ENCODE results near the gene ZNF335.
"Not testable (repeated sequence)": the region's sequence is repeated elsewhere in the genome, so short reads cannot be mapped to it uniquely, and the experiment has no call there.

The ZNF335 gene

DNA sequence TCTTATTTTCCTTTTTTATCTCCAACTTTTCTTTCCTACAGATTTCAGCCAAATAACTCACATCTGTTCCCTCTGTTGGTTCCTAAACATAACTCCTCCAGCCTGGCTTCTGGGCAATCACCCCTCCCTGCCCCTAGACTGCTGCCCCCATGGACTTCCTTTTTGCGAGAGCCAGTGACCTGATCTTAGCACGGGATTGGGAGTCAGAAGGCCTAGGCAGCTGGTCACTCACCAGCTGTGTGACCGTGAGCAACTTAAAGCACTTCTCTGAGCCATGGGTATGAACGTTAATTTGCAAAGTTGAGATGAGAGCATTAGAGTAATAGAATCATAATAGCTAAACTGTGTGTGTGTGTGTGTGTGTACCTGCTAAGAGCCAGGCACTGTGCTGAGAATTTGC is 32.2 kb upstream of the ZNF335 start:
- no peak for DNase-seq (ENCODE audit: low read depth in 2 of 3, low spot score in 1 of 3)

GRCh38 chr20:46002008-46002407 is 30.0 kb upstream of the ZNF335 start:
- DNase-seq (ENCODE audit: low read depth in 2 of 3, low spot score in 1 of 3): no peak

- no peak for DNase-seq (ENCODE audit: low read depth in 2 of 3, low spot score in 1 of 3)
These were observed 29.5 kb upstream of the ZNF335 start for GRCh38 chr20:46001498-46001897.

- no peak for DNase-seq (ENCODE audit: low read depth in 2 of 3, low spot score in 1 of 3)
These were observed 28.4 kb upstream of the ZNF335 start for GRCh38 chr20:46000262-46000996.

GRCh38 chr20:45999557-46000261 is 27.7 kb upstream of the ZNF335 start:
- no peak for DNase-seq (ENCODE audit: low read depth in 2 of 3, low spot score in 1 of 3)

DNA sequence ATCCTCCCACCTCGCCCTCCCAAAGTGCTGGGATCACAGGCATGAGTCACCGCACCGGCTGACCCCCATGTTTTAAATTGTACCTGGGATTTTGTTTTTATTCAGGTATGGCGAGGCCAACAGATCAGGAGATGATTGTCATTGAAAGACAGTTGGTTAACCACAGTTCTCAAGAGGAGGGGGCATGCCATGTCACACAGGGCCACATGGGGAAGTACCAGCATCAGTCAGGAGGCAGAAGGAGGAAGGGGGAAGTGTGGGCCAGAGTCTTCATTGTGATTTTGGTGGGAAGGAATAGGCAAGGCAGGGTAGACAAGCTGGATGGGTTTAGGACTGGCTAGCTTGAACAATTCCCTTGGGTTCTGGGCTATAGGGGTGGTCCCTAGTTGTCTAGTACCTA is 26.8 kb upstream of the ZNF335 start:
- DNase-seq (ENCODE audit: low read depth in 2 of 3, low spot score in 1 of 3): no peak

DNA sequence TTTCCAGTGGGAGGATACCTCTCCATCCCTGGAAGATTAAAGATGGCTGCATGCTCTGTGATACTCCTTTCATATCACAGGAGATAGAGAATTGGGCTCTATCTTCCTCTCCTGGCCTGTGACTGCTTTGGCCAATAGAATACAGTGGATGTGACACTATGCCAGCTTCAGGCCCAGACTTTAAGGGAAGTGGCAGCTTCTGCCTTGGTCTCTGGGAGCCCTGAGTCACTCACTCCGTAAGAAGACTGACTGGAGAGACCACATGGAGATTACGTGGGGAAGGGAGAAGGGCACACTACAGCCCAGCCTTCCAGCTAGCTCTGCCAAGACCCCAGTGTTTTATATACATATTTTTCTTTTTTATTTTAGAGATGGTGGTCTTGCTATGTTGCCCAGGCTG is 26.3 kb upstream of the ZNF335 start:
- DNase-seq (ENCODE audit: low read depth in 2 of 3, low spot score in 1 of 3): no peak

DNA sequence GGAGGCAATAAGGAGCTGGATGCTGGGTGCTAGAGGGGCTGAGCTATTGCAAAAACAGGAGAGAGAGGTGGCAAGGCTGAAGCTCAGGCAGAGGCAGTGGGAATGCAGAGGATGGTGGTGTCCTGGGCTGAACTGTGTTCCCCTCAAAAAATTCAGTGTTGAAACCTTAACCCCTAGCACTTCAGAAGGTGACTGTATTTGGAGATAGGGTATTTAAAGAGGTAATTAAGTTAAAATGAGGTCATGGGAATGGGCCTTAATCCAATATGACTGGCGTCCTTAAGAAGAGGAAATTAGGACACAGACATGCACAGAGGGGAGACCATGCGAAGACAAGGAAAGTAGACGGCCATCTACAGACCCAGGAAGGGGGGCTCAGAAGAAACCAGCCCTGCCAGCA is 25.2 kb upstream of the ZNF335 start:
- DNase-seq (ENCODE audit: low read depth in 2 of 3, low spot score in 1 of 3): no peak

DNA sequence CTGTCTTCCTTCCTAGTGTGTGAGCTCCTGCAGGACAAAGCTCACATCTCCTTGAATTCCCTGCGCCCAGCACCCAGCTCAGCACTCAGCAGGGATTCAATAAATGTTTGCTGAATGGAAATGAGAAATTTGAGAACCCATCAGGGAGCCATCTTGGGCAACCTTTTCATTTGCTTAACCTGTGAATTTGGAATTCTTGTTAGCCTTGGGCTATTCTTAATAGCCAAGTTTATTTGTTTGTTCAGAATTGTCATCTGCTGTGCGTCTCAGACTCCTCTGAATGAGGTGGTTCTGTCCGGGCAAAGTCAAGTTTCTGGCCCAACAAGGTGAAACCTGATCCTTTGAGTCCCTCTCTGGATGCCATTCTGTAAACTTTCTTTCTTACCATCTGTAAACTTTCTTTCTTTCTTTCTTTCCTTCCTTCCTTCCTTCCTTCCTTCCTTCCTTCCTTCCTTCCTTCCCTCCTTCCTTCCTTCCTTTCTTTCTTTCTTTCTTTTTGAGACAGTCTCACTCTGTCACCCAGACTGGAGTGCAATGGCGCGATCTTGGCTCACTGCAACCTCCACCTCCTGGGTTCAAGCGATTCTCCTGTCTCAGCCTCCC is 23.6 kb upstream of the ZNF335 start:
- not testable (repeated sequence) for DNase-seq (ENCODE audit: low read depth in 2 of 3, low spot score in 1 of 3)

DNA sequence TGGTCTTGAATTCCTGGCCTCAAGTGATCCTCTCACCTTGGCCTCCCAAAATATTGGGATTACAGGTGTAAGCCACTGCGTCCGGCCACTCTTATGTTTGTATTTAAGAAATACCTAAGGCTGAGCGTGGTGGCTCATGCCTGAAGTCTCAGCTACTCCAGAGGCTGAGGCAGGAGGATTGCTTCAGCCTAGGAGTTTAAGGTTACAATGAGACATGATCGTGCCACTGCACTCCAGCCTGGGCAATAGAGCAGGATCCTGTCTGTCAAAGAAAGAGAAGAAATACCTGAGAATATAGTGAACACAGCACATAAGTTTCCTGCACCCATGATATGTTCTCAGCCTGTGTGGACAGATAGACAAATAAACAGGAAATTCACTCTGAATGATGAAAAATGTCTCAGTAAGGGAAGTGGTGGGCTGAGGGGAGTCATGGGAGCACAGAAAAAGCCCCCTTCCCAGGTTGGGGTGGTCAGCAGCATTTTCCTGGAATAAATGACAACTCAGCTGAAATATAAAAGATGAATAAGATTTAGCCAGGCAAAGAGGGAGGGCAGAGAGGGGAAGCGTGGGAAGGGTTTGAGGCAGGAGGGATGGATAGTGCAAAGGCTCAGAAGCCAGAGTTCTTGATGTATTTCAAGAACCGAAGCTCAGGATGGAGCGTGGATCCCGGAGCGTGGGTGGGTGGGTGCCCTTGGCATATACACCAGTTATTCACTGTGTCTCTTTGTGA is 22.9 kb upstream of the ZNF335 start:
- DNase-seq (ENCODE audit: low read depth in 2 of 3, low spot score in 1 of 3): no peak

- DNase-seq (ENCODE audit: low read depth in 2 of 3, low spot score in 1 of 3): no peak
These were observed 21.4 kb upstream of the ZNF335 start for GRCh38 chr20:45993197-45993951.

GRCh38 chr20:45991616-45992015 is 19.6 kb upstream of the ZNF335 start:
- no peak for DNase-seq (ENCODE audit: low read depth in 2 of 3, low spot score in 1 of 3)

GRCh38 chr20:45988830-45989229 is 16.8 kb upstream of the ZNF335 start:
- not testable (repeated sequence) for DNase-seq (ENCODE audit: low read depth in 2 of 3, low spot score in 1 of 3)

GRCh38 chr20:45987108-45987780 is 15.2 kb upstream of the ZNF335 start:
- DNase-seq (ENCODE audit: low read depth in 2 of 3, low spot score in 1 of 3): peak; percentile 53 to 78 (median 74)

DNA sequence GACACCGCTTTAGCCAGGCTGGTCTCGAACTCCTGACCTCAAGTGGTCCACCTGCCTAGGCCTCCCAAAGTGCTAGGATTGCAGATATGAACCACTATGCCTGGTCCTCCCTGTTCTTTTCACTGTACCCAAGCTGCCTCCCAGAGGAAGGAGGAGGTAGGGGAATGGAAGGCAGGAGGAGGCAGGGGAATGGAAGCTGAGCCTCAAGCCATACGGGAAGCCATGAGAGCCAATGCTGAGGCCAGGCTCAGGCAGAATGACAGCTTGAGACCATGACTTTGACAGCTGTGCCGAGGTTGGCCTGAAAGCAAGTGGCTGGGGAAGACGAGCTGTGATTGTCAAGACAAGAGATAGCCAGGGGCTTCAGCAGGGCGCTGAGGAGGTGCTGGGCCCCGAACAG is 13.6 kb upstream of the ZNF335 start:
- no peak for DNase-seq (ENCODE audit: low read depth in 2 of 3, low spot score in 1 of 3)

DNA sequence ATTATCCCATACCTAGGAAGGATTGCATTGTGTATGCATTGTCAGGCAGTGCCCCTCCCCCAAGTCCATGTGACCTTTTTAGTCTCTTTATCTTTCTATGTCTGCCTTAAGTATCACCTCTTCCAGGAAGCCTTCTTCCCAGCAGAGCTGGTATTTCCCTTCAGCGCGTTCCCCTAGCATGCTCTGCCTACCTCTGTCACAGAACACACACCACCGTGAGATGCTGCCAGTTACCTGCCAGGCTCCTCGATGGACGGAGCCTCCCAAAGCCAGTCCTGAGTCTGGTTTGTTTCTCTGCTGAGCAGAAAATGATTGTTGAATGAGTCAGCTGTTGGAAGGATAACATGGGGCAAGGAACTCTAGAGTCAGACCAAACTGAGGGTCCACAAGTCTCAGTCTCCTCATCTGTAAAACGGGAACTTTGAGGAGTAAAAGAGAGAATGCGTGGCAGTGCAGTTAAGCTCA is 11.3 kb upstream of the ZNF335 start:
- no peak for DNase-seq (ENCODE audit: low read depth in 2 of 3, low spot score in 1 of 3)

DNA sequence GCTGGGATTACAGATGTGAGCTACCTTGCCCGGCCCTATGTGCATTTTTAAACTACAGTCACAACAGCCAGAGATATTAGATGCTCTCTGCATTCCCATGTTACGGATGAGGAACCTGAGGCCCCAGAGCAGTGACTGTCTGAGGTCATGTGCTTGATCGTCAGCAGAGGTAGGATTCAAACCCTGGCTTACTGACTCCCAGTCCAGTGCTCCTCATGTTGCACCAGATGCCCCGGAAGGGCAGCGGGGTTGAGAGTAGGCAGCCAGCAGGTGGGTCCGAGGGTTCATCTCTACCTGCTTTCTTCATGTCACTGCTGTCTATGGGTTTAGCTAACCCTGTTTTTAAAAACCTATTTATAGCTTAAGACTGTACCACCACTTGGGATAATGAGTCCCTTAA is 9.3 kb upstream of the ZNF335 start:
- no peak for DNase-seq (ENCODE audit: low read depth in 2 of 3, low spot score in 1 of 3)

DNA sequence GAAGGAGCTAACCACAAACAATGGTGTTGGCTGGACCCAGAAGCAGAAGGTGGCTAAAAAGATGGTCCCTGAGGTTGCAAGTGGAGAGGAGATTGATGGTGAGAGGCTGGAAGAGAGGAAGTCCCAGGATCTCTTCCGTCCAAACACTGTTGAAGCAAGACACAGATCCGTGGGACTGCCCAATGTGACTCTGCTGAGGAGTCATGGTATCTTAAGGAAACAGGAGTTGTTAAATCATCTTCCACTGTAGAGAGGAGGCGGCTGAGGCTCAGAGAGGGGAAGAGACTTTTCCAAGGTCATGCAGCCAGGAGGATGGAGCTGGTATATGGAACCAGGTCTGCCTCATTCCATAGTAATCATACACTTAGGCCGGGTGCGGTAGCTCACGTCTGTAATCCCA is 4.1 kb upstream of the ZNF335 start:
- no peak for DNase-seq (ENCODE audit: low read depth in 2 of 3, low spot score in 1 of 3)

- DNase-seq (ENCODE audit: low read depth in 2 of 3, low spot score in 1 of 3): no peak
These were observed 3.7 kb upstream of the ZNF335 start for GRCh38 chr20:45975686-45976085.

DNA sequence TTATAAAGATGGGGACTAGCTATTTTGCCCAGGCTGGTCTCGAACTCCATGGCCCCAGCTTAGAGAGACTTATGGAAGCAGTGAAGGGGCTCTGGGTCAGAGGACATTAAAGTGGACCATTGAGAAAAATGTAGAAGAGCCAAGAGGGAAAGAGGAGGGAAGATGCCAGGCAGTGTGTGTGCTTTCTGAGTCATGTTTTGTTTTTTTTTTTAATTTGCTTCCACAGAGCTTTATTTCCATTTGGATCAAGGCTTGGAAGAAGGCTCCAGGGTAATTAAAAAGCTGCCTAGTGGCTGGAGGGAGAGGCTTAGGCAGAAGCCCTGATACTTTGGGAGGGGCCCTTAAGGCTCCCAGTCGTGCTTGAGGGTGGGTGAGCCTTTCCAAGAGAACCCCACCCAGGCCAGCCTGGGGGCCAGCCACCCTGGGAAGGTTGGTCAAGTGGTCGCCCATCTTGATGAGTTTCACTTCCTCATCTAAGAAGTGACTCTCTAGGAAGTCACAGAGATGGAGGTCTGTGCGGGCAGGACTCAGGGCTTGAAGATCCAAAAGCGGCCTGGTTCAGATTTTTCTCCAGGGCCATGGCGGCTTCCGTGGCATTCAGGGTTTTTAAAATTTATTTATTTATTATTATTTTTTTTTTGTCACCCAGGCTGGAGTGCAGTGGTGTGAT is 3.0 kb upstream of the ZNF335 start:
- DNase-seq (ENCODE audit: low read depth in 2 of 3, low spot score in 1 of 3): no peak
